ENCODE results near the gene HMBS. TPM values are rescaled to one million over a fixed set of nuclear protein-coding genes. Genes with fewer than 3 reads are reported as not detected.

Gene HMBS
- total RNA-seq, 2 experiments from 2014 or later: 40.5 to 41.3 TPM

DNA sequence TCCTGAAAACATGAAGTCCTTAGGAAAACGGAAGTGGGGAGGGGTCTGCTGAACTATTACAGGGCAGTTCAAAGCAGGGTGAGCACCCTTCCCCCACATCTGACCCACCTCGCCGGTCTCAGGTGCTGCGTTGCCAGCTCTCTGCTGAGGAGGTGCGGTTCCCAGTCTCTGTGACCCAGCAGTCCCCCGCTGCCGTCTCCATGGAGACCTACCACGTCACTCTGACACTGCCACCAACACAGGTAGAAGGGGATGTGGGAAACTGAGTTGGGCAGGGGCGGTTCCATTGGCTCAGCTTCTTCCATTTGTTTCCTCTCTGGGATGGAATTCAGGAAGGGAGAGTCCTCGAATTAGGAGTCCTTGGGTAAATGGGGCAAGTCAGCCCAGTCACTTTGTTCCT, 25.8 kb downstream of the HMBS start:
- POLR2A ChIA-PET: no interaction called here
- CTCF ChIA-PET: interaction anchor here (0.8 kb wide), 1 partner anchor 13 kb away, joined by 7 read pairs; no protein-coding TSS in a partner anchor

GRCh38 chr11:119111361-119111925, 26.8 kb downstream of the HMBS start:
- ChIA-PET POLR2A (interaction anchor here (1.1 kb wide), 1 partner anchor 9 kb away, joined by 7 read pairs; no protein-coding TSS in a partner anchor), CTCF (interaction anchor here (0.7 kb wide), 1 partner anchor 57 kb away, joined by 4 read pairs; no protein-coding TSS in a partner anchor)

DNA sequence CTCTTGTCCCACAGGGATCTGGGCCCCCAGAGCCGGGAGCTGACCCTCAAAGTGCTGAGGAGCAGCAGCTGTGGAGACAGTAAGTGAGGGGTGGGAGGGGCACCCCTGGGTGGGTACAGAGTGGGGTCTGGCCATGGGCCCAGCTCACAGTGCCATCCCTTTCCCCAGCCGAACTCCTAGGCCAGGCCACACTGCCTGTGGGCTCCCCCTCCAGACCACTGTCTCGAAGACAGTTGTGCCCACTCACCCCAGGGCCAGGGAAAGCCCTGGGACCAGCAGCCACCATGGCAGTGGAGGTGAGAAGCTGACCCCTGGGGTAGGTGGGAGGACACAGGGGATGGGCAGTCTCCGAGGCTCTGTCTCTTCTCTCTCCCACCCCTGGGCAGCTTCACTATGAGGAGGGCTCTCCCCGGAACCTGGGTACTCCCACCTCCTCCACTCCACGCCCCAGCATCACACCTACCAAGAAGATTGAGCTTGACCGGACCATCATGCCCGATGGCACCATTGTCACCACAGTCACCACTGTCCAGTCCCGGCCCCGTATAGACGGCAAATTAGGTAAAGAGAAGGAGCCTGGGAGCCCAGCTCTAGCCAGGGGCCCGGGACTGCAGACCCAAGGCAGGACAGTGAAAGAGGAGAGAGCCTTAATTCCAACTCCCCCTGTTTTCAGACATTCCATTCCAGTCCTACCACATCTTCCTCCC, 27.8 kb downstream of the HMBS start:
- ChIA-PET CTCF (interaction anchor here (0.5 to 0.7 kb wide), 3 partner anchors 15 to 118 kb away, joined by 3 to 4 read pairs (median 4); no protein-coding TSS in a partner anchor), POLR2A (interaction anchor here (1.1 to 1.4 kb wide), 2 partner anchors 8 to 10 kb away, joined by 5 to 7 read pairs; partner anchors contain the start of gene HINFP)

DNA sequence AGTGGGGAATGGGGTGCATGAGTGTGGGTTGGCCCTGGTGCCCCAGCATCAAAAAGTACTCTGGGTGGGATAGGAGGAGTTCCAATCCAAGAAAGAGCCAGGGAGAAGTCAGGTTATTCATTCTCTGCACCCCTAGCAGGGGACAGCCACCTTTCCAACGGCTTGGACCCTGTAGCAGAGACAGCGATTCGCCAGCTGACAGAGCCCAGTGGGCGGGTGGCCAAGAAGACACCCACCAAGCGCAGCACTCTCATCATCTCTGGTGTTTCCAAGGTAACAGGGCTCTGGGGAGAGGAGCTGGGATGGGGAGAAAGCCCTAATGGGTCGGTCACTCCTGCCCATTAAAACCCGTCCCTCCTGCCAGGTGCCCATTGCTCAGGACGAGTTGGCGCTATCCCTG, 29.0 kb downstream of the HMBS start:
- POLR2A ChIA-PET: no interaction called here
- CTCF ChIA-PET: no interaction called here

DNA sequence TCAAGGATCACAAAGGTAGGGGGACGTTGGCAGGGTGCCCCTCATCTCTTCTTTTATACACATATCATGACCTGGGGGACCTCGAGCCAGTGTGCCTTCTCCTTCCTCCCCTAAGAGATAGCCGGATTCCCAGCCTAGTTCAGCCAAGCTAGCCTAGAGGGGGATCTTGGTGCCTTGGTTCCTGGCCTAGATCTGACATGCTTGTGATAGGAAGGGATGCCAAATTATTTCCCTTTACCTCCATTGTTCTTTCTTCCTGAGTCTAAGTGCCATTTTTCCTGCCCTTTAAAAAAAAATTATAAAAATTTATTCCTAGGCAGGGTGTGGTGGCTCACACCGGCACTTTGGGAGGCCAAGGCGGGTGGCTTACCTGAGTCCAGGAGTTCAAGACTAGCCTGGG, 29.7 kb downstream of the HMBS start:
- CTCF ChIA-PET: interaction anchor here (0.7 kb wide), 1 partner anchor 444 kb away, joined by 3 read pairs; no protein-coding TSS in a partner anchor

GRCh38 chr11:119115484-119116234, 31.0 kb downstream of the HMBS start:
- CTCF ChIA-PET: no interaction called here

More for the DNA sequence above, 29.7 kb downstream of the HMBS start:
- POLR2A ChIA-PET: no interaction called here

GRCh38 chr11:119116235-119116594, 31.5 kb downstream of the HMBS start:
- CTCF ChIA-PET: no interaction called here
- POLR2A ChIA-PET: interaction anchor here (0.5 to 0.6 kb wide), 2 partner anchors 32 to 190 kb away, joined by 3 to 5 read pairs; no protein-coding TSS in a partner anchor

More at GRCh38 chr11:119115484-119116234, 31.0 kb downstream of the HMBS start:
- POLR2A ChIA-PET: interaction anchor here (0.5 to 0.6 kb wide), 2 partner anchors 32 to 191 kb away, joined by 3 to 5 read pairs; no protein-coding TSS in a partner anchor

GRCh38 chr11:119116601-119117000, 31.9 kb downstream of the HMBS start:
- ChIA-PET CTCF (no interaction called here), POLR2A (interaction anchor here (0.6 kb wide), 1 partner anchor 33 kb away, joined by 5 read pairs; no protein-coding TSS in a partner anchor)

GRCh38 chr11:119117004-119117706, 32.5 kb downstream of the HMBS start:
- CTCF ChIA-PET: no interaction called here
- POLR2A ChIA-PET: no interaction called here

- ChIA-PET CTCF (interaction anchor here (1.4 kb wide), 1 partner anchor 11 kb away, joined by 4 read pairs; the partner anchor contains the start of gene C2CD2L), POLR2A (no interaction called here)
Measured at GRCh38 chr11:119118227-119118626, 33.5 kb downstream of the HMBS start.

DNA sequence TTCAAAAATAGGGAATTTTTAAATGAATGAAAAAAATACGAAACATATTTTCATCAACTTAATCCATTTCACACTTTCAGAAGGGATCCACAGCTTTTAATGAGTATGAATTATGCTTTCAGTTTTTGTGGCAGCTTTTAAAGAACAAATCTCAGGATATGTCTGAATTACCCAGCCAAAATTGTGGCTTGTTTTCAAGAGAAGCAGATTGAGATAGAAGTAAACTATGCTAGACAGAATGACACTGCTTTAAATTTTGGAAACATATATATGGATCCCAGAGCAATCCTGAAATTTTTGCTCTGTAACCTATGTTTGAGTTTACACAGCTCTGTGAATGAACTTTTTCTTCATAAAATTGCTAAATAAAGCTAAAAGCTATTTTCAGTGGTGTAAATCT, 34.3 kb downstream of the HMBS start:
- CTCF ChIA-PET: interaction anchor here (0.7 to 1.4 kb wide), 2 partner anchors 12 to 121 kb away, joined by 3 to 4 read pairs; partner anchors contain the start of genes C2CD2L and CENATAC
- POLR2A ChIA-PET: interaction anchor here (0.5 to 0.7 kb wide), 3 partner anchors 17 to 105 kb away, joined by 3 to 4 read pairs (median 3); no protein-coding TSS in a partner anchor

DNA sequence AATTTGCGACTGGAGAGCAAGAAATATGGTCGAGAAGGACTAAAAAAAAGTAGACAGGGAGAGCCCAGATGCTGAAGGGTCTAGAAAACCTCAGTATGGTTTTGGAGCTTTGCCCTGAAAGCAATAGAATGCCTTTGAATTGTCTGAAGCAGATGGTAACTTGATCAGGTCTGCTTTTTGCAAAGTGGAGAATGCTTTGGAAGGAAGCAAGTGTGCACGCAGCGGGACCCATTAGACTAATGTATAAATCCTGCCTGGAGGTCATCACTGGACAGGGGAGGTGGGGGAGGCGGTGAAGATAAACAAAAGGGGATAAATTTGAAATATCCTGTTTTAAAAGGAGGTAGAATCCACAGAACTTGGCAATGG, 35.9 kb downstream of the HMBS start:
- CTCF ChIA-PET: interaction anchor here (1.5 kb wide), 2 partner anchors 14 to 49 kb away, joined by 4 read pairs; partner anchors contain the start of genes C2CD2L and NLRX1
- POLR2A ChIA-PET: interaction anchor here (0.7 to 1.8 kb wide), 4 partner anchors 8 to 18 kb away, joined by 3 to 8 read pairs (median 6); partner anchors contain the start of genes C2CD2L and DPAGT1

DNA sequence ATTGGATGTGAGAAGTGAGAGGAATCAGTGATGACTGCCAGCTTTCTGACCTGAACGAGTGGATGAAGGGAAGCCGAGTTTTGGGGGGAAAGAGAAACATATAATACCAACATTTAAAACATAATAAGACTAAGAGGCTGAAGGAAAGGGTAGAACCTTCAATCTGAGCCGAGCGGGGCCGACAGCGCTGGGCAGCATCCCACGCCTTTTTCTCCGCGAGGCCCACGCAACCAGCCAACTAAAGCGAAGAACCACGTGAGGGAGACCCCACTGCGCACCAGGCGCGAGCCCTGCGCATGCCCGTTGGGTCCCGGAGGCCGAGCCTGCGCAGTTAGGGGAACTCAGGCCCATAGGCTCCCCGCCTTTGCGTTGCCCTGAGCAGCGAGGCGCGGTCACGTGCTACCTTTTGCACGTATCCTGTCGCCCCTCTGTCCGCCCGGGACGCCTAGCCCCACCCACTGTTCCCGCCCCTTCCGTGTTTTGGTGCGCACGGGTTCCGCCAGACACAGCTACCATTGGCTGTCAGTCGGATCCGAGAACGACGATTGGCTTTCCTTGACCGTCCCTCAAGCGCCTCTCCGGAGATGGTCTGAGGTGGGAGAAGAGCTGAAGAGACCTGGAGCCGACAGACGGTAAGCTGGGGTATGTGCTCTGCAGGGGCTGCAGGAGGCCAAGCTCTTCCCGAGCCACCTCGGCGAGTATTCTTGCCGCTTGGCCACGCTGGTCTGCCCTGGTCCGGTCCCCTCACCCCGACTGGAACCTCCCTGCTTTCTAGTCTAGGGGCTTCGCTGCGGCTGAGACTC, 36.5 kb downstream of the HMBS start, which contains the start of gene HINFP:
Gene HINFP, plus strand, starts transcription at position 573 of the 803 bp plus-strand sequence. CDS start 5,365 bp downstream, outside the sequence.
- ChIA-PET POLR2A (interaction anchor here (0.6 to 1.8 kb wide), 7 partner anchors 9 to 108 kb away, joined by 3 to 8 read pairs (median 5); partner anchors contain the start of genes C2CD2L, DPAGT1 and VPS11), CTCF (interaction anchor here (1.5 kb wide), 2 partner anchors 14 to 48 kb away, joined by 4 read pairs; partner anchors contain the start of genes C2CD2L and NLRX1)

DNA sequence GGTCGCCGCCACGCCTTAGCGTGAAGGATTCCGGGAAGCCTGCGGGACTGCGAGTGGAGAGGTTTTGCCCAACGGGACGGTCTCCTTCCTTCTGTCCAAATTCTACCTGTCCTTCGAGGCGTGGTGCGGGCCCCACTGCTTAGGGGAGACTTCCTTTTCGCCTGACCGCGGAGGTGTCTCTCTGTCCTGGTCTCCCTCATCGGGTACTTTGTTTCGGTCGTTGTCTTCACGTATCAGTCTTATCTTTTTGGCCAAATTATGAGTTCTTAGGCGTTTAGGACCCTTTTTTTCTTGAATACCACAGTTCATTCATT, 37.1 kb downstream of the HMBS start:
- ChIA-PET POLR2A (interaction anchor here (0.6 to 1.8 kb wide), 7 partner anchors 9 to 84 kb away, joined by 3 to 8 read pairs (median 4); partner anchors contain the start of genes C2CD2L, DPAGT1 and VPS11), CTCF (interaction anchor here (1.5 kb wide), 2 partner anchors 15 to 47 kb away, joined by 4 read pairs; partner anchors contain the start of genes C2CD2L and NLRX1)

- CTCF ChIA-PET: no interaction called here
- POLR2A ChIA-PET: interaction anchor here (0.6 kb wide), 1 partner anchor 11 kb away, joined by 6 read pairs; no protein-coding TSS in a partner anchor
Measured at GRCh38 chr11:119125821-119126220, 41.1 kb downstream of the HMBS start.

DNA sequence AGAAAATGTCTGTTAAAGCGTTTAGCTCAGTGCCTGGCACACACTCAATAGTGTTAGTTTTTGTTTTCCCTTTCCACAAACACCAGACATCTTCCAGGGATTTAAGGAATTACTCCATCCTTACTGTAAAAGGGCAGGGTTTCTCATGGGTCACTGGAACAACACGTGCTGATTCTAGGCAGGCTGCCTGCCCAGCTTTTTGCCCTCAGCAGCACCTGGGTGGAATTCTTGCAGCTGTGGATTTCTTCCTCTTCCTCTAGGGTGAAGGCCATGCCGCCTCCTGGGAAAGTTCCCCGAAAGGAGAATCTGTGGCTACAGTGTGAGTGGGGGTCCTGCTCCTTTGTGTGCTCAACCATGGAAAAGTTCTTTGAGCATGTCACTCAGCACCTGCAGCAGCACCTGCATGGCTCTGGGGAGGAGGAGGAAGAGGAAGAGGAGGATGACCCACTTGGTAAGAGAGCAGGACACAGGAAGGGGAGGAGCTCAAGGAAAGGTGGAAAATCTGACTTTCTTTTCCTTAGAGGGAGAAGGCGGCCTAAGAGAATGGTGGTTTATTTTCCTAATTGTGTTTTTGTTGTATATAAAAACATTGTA, 42.1 kb downstream of the HMBS start:
- ChIA-PET POLR2A (interaction anchor here (0.6 kb wide), 2 partner anchors 115 to 322 kb away, joined by 3 to 7 read pairs; no protein-coding TSS in a partner anchor), CTCF (interaction anchor here (0.8 to 1.1 kb wide), 2 partner anchors 17 to 197 kb away, joined by 3 read pairs; no protein-coding TSS in a partner anchor)

DNA sequence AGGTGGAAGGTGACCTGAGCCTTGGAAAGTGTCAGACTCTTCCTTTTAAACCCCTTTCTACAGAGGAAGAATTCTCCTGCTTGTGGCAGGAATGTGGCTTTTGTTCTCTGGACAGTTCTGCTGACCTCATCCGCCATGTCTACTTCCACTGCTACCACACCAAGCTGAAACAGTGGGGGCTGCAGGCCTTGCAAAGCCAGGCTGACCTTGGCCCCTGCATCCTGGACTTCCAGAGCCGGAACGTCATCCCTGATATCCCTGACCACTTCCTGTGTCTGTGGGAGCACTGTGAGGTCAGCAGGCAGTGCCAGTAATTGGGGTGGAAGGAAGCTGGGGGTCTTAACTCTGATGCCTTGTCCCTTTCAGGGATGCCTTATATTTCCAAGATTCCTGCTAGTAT, 46.0 kb downstream of the HMBS start:
- ChIA-PET CTCF (interaction anchor here (1.8 kb wide), 1 partner anchor 66 kb away, joined by 5 read pairs; no protein-coding TSS in a partner anchor), POLR2A (no interaction called here)

All from activated CD8-positive, alpha-beta memory T cell treated with anti-CD3 and anti-CD28 coated beads for 36 hours (primary cell).